HG03175 (cell line): ENCODE data around the gene INSL3.
A peak's percentile ranks its signal among the peaks of the same experiment; 100 is the strongest.

Experiments
- ATAC-seq: cut with Tn5 transposase; IDR thresholded peaks from one replicate; pipeline ENCODE4 v1.9.1; 2021; ENCODE audit warnings: mild to moderate bottlenecking, moderate library complexity; ENCODE audit not compliant: unreplicated experiment

INSL3 gene

DNA sequence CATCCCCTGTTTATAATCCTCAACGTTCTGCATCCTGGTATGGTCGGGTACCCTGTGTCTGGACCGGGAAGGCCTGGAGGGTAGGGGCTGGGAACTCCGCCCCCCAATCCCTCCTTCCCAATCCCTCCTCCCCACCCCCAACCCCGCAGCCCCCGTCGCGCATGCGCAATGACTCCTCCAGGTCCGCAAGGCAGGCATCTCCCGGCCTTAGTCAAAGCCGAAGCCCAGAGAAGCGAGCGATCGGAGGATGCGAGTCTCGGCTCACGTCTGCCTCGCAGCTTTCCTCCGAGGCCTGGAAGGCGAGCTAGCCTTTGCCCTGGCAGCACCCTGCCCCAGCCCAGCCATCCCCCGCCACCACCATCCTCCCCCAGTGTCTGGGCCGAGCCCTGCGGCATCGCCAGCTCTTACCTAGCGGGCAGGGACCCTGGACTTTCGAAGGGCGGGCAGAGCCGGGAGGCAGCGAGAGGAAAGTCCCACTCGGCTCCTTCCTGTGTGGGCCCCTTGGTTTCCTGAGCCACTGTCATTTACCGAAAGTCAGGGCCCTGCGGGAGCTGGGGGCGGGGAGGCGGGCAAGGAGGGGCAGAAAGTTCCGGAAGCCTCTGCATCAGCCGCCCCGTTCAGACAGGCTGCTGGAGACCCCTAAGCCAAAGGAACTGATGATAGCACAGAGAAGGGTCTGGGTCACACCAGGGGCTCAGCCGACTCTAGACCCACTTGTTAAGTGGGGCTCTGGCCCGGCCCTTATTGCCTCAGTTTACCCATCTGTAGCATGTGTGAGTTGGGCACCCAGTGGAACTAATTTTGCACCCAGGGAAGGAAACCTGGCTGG, 26.4 kb upstream of the INSL3 start, which contains the start of gene JAK3:
Gene JAK3, minus strand, starts transcription at position 445 of the 829 bp plus-strand sequence. CDS start 3,565 bp downstream, outside the sequence.
- peak; percentile 57 for ATAC-seq

- ATAC-seq, result no peak
These were observed 24.8 kb upstream of the INSL3 start for GRCh38 chr19:17846146-17846545.

GRCh38 chr19:17843908-17844490, 22.7 kb upstream of the INSL3 start:
- ATAC-seq, result no peak

- no peak for ATAC-seq
These were observed 22.0 kb upstream of the INSL3 start for GRCh38 chr19:17843292-17843827.

GRCh38 chr19:17842663-17843291, 21.5 kb upstream of the INSL3 start:
- ATAC-seq, result no peak

GRCh38 chr19:17841810-17842662, 20.7 kb upstream of the INSL3 start:
- no peak for ATAC-seq

DNA sequence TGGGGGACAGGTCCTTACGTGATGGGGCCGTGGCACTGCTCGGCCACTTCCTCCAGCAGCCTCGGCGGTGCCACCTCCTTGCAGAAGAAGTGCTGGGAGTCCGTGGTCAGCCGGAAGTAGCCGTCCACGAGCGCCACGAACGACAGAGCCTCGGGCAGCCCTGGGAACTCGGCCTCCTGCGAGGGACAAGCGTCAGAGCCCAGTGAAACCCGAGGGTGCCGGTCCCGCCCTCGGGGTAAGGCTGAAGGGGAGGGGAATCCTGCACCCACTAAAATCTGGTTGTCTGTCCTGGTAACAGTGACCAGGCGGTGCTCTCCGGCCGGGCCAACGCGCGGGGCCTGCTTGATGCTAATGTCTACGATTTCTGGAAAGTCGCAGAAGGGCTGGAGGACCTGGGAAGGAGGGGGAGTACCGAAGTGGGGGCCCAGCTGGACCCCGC, 20.1 kb upstream of the INSL3 start:
- no peak for ATAC-seq

- no peak for ATAC-seq
These were observed 18.7 kb upstream of the INSL3 start for GRCh38 chr19:17840019-17840418.

DNA sequence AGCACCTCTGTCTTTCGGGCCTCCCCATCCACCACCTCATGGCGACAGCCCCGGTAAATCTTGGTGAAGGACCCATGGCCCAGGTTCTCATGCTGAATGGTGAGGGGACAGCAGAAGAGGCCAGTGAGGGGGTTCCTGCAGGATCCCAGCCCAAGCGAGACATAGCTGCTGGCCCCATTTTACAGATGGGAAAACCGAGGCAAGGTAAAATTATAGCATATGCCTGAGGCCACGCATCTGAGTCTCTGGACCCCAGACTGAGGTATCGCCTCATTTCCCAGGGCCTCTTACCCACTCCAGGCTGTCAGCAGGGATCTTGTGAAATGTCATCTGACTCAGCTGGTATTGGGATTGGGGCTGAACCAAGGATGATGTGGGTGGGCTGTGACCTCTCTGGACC, 16.7 kb upstream of the INSL3 start:
- ATAC-seq, result no peak

- no peak for ATAC-seq
These were observed 15.2 kb upstream of the INSL3 start for GRCh38 chr19:17836530-17836929.

GRCh38 chr19:17835182-17836006, 14.1 kb upstream of the INSL3 start:
- ATAC-seq, result no peak

- ATAC-seq, result no peak
These were observed 13.2 kb upstream of the INSL3 start for GRCh38 chr19:17834350-17835181.

- no peak for ATAC-seq
These were observed 11.3 kb upstream of the INSL3 start for GRCh38 chr19:17832443-17833208.

DNA sequence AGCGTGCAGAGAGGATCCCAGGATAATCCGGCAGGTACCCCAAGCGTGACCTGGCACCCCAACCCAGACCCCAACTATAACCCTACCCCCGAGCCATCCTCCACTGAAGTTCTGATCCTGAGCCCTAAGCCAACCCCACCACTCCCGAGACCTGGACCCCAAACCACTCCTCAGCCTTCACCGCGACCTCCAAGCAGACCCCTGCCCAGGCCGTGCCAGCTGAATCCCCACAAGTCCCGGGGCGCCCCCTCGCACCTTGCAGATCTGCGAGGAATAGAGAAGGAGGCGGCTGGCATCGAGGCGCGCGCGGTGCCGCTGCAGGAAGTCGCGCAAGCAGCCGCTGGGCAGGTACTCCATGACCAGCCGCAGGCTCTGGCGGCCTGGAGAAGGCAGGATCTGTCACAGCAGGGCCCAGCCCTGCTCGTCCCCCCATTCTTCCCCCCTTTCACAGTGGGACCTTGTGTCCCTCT, 10.1 kb upstream of the INSL3 start:
- ATAC-seq, result no peak

- ATAC-seq, result no peak
These were observed 9.5 kb upstream of the INSL3 start for GRCh38 chr19:17830567-17831418.

DNA sequence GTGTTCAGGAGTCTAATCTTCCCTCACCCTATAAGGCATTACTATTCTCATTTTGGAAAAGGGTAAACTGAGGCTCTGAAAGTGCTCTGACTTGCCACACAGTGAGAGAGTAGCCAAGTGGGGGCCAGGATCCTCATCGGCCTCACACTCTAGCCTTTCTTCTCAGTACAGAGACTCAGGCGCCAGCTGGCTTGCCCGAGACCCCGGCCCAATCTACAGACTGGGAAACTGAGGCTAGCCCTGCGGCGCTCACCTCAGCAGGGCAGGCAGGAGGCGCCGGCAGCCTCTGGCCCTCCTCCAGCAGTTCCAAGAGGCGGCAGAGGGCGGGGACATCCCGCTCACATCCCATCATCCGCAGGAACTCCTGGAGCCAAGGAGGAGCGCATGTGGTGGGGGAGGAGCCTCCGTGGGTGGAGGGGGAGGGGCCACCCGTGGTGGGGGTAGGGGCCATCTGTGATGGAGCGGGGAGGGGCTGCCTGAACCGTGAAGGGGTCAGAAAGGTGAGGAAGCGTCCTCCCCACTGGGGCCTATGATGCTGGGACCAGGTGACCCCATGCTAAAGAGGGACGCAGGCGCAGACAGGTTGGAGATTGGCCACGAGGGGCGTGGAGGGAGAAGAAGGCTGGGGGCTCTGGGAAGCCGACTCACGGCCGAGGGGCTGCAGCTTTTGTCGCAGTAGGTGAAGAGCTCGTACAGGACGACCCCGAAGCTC, 8.7 kb upstream of the INSL3 start:
- ATAC-seq, result no peak
